K562 treated with DMSO at 1 percent for 4 hours (cell line): ENCODE measurements around the gene SNAP25. TPM values are rescaled to one million over a fixed set of nuclear protein-coding genes. Genes with fewer than 3 reads are reported as not detected.

Experiments
- total RNA-seq: library from RNA; unstranded; fragments of 300-600 nt; gene quantifications from 2 replicates; pipeline ENCODE4 v1.2.3, GENCODE V29; 2022; ENCODE audit not compliant: insufficient read depth

The SNAP25 gene
- not detected in 2 replicates for total RNA-seq

GRCh38 chr20:10218536-10219451, at the start of gene SNAP25:
SNAP25 (plus strand) TSS chr20:10218830; CDS start chr20:10275492, 56,662 bp downstream.

Other genes with a start within 250 kb of the SNAP25 start
- 0.47 and 0.70 TPM in 2 replicates for gene ANKEF1, start 183.8 kb upstream of the SNAP25 start, total RNA-seq
- 9.5 and 12.9 TPM in 2 replicates for gene MKKS, start 215.4 kb downstream of the SNAP25 start, total RNA-seq
- 0.87 and 1.5 TPM in 2 replicates for gene SLX4IP, start 216.5 kb downstream of the SNAP25 start, total RNA-seq